GM13976 (cell line): ENCODE measurements around the gene ACP3.
"Not testable (repeated sequence)": the region's sequence is repeated elsewhere in the genome, so short reads cannot be mapped to it uniquely, and the experiment has no call there.

ENCODE experiments used
- DNase-seq: peaks from one replicate; pipeline ENCODE4 v3.0.0; 2012; ENCODE audit warnings: low spot score
- in situ Hi-C: fragments of 300-500 bp; cut with MboI; formaldehyde crosslinking; loops from one replicate; pipeline ENCODE4 v1.12.0; 2022; ENCODE audit warnings: low sequenced_read_pairs, mixed read lengths, inconsistent platforms; ENCODE audit not compliant: unreplicated experiment
- TF ChIP-seq, protein P1 (sequence below): IDR thresholded peaks from 2 replicates; pipeline ENCODE4 v1.5.1; 2012; ENCODE audit warnings: borderline replicate concordance, mild to moderate bottlenecking; ENCODE audit not compliant: insufficient read depth; ENCODE audit errors: extremely low read depth, missing control alignments, control extremely low read depth

ACP3 gene

DNA sequence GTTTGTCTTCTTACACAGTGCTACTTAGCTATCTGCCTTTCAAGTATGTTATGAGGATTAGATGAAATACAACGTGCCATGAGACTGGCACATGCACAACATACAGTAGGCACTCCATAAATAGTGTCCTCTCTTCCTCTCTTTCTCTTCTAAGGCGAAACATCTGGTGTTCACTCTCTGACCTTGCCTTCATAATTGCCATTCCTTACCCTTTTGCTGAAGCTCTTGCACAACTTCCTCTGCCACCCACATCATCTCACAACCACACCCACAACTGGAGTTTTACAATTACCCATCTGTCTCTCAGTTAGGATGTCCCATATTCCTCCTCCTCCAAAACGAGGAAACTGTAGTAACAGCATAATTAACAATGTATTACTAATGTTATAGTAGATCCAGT is 26.4 kb upstream of the ACP3 start:
- TF ChIP-seq, protein P1, sequence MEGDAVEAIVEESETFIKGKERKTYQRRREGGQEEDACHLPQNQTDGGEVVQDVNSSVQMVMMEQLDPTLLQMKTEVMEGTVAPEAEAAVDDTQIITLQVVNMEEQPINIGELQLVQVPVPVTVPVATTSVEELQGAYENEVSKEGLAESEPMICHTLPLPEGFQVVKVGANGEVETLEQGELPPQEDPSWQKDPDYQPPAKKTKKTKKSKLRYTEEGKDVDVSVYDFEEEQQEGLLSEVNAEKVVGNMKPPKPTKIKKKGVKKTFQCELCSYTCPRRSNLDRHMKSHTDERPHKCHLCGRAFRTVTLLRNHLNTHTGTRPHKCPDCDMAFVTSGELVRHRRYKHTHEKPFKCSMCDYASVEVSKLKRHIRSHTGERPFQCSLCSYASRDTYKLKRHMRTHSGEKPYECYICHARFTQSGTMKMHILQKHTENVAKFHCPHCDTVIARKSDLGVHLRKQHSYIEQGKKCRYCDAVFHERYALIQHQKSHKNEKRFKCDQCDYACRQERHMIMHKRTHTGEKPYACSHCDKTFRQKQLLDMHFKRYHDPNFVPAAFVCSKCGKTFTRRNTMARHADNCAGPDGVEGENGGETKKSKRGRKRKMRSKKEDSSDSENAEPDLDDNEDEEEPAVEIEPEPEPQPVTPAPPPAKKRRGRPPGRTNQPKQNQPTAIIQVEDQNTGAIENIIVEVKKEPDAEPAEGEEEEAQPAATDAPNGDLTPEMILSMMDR = no peak
- in situ Hi-C loops = no loop called here
- no peak for DNase-seq

DNA sequence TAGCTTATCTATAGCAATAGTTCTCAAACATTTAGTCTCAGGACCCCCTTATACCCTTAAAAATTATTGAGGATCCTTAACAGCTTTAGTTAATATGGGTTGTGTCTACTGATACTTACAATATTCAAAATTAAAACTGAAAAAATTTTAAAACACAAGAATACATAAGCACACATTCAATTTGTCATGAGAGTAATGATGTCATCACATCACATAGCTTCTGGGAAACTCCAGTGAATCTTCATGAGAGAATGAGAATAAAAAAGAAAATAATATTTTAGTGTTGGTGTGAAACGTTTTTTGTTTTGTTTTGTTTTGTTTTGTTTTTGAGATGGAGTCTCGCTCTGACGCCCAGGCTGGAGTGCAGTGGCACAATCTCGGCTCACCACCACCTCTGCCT is 25.2 kb upstream of the ACP3 start:
- DNase-seq = no peak
- TF ChIP-seq, protein P1 = no peak
- in situ Hi-C loops = no loop called here

DNA sequence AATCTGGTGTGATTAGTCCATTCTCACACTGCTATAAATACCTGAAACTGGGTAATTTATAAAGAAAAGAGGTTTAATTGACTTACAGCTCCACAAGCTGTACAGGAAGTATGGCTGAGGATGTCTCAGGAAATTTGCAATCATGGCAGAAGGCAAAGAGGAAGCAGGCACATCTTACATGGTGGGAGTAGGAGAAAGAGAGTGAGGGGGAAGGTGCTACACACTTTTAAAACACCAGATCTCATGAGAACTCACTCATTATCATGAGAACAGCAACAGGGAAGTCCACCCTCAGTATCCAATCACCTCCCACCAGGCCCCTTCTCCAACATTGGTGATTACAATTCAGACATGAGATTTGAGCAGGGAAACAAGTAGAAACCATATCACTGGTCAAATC is 24.0 kb upstream of the ACP3 start:
- TF ChIP-seq, protein P1 = no peak
- DNase-seq = no peak
- in situ Hi-C loops = no loop called here

DNA sequence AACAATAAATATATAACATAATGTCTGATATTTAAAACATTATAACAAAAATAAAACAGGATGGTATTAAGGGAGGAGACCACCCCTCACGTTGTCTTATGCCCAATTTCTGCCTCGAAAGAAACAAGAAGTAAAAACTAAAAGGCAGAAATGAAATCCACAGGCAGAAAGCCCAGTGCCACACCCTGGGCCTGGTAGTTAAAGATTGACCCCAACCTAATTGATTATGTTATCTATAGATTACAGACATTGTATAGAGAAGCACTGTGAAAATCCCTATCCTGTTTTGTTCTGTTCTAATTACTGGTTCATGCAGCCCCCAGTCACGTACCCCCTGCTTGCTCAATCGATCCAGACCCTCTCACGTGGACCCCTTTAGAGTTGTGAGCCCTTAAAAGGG is 22.3 kb upstream of the ACP3 start:
- DNase-seq = no peak
- TF ChIP-seq, protein P1 = no peak
- in situ Hi-C loops = no loop called here

DNA sequence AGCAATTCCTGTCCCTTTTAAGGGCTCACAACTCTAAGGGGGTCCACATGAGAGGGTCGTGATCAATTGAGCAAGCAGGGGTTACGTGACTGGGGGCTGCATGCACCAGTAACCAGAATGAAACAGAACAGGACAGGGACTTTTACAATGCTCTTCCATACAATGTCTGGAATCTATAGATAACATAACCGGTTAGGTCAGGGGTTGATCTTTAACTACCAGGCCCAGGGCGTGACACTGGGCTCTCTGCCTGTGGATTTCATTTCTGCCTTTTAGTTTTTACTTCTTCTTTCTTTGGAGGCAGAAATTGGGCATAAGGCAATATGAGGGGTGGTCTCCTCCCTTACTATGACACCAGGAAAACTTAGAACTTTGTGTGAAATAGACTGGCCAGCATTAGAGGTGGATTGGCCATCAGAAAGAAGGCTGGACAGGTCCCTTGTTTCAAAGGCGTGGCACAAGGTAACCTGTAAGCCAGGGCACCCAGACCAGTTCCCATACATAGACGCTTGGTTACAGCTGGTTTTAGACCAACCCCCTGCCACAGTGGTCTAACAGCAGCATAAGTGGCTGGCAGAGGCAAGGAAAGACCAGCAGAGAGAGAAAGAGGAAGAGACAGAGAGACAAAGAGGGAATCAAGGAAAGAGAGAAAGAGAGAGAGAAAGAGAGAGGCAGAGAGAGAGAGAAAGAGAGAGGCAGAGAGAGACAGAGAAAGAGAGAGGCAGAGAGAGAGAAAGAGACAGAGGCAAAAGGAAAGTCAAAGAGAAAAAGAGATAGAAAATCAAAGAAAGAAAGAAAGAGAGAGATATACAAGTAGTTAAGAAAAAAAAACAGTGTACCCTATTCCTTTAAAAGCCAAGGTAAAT is 13.6 kb upstream of the ACP3 start:
- DNase-seq, in situ Hi-C loops: not testable (repeated sequence)

DNA sequence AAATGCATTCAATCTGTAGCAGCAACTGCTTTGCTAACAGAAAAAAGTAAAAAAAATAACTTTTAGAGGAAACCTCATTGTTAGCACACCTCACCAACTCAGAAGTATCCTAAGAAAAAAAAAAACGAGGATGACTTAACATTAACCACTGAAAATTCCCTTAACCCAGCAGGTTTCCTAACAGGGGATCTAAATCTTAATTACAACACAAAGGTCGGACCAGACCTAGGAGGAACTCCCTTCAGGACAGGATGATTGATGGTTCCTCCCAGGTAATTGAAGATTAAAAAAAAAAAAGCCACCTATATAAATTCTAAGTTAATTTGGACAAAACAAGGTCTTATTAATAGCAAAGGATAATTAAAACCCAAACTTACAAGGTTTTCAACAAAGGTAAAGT is 12.9 kb upstream of the ACP3 start:
- DNase-seq, in situ Hi-C loops: not testable (repeated sequence)

DNA sequence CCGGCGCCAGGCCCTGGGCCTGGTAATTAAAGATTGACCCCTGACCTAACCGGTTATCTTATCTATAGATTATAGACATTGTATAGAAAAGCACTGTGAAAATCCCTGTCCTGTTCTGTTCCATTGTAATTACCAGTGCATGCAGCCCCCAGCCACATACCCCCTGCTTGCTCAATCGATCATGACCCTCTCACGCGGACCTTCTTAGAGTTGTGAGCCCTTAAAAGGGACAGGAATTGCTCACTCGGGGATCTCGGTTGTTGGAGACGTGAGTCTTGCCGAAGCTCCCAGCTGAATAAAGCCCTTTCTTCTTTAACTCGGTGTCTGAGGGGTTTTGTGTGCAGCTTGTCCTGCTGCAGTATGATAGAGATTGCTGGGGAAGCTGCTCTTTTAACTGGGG is 7.2 kb upstream of the ACP3 start:
- in situ Hi-C loops, DNase-seq: not testable (repeated sequence)

DNA sequence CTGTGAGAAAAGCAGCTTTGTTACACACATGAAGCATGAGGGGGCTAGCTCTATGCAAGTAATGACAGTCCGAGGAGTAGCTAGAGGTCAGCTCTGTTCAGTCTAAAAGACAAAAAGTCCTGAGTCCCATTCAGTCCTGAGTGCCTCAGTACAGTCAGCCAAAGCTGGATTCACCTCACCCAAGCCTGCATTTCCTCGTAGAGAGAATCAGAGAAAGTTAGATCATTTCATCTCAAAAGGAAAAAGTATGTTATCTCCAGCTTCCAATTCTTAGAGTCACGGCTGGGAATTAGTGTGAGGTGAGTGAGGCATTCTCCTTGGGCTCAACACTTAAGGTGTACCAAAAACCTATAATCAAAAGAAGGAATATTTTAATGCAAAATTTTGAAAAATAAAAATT is 5.9 kb upstream of the ACP3 start:
- in situ Hi-C loops = no loop called here
- DNase-seq = no peak

More for the DNA sequence above, 5.9 kb upstream of the ACP3 start:
- TF ChIP-seq, protein P1 = no peak
